Lower leg skin (tissue), 3 donors: Measurements from ENCODE around the gene SLC6A3.

Source experiments
- POLR2A ChIP-seq, 2 donors: fragments of 450-650 bp; IDR thresholded peaks; one replicate each; pipeline ENCODE4 v1.6.1; 2016 to 2017; ENCODE audit warnings: antibody characterized with exemption in 2 of 2, mild to moderate bottlenecking in 1 of 2, moderate library complexity in 1 of 2
- TF ChIP-seq, protein P1 (sequence below), 3 donors: fragments of 450-650 bp; IDR thresholded peaks; one replicate each; pipeline ENCODE4 v1.5.1; 2016; ENCODE audit warnings: antibody characterized with exemption in 3 of 3, mild to moderate bottlenecking in 3 of 3, moderate library complexity in 2 of 3

DNA sequence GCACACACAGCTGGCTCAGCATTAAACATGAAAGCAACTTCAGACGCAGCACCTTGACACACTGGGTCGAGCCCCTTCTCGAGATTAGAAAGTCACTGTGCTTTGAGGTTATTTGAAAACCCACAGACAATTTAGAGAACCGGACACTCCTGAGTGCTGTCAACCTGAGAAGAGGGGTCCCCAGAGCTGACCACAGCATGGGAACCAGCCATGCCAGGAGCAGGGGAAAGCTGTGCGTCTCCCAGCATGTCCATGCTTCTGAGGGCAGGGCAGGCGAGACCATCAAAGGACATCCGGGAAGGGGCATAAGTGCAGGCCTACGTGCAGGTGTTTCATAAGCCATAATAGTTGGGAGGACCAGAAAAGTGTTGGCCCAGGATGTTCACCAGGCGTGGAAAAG lies 20.5 kb downstream of the SLC6A3 start:
- TF ChIP-seq, protein P1, sequence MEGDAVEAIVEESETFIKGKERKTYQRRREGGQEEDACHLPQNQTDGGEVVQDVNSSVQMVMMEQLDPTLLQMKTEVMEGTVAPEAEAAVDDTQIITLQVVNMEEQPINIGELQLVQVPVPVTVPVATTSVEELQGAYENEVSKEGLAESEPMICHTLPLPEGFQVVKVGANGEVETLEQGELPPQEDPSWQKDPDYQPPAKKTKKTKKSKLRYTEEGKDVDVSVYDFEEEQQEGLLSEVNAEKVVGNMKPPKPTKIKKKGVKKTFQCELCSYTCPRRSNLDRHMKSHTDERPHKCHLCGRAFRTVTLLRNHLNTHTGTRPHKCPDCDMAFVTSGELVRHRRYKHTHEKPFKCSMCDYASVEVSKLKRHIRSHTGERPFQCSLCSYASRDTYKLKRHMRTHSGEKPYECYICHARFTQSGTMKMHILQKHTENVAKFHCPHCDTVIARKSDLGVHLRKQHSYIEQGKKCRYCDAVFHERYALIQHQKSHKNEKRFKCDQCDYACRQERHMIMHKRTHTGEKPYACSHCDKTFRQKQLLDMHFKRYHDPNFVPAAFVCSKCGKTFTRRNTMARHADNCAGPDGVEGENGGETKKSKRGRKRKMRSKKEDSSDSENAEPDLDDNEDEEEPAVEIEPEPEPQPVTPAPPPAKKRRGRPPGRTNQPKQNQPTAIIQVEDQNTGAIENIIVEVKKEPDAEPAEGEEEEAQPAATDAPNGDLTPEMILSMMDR (IDR thresholded peaks at IDR 0.05), result no peak
- no peak for TF ChIP-seq POLR2A (IDR thresholded peaks at IDR 0.05)
